Fibroblast of the aortic adventitia (primary cell): ENCODE results near the gene SPRED1. TPM values are rescaled to one million over a fixed set of nuclear protein-coding genes. Genes with fewer than 3 reads are reported as not detected.
A peak's percentile ranks its signal among the peaks of the same experiment; 100 is the strongest.

Experiments used
- DNase-seq: peaks from one replicate; pipeline ENCODE4 v3.0.0-alpha.2; 2010; ENCODE audit warnings: low read depth
- H3K4me3 ChIP-seq: 2 replicates; pipeline ENCODE4 v1.5.1; 2011; ENCODE audit warnings: low read depth, mild to moderate bottlenecking, control low read depth, low read length, moderate library complexity
- total RNA-seq: library from RNA; depleted of rRNA; stranded (reverse); fragments of >200 nt; gene quantifications from 2 replicates; pipeline ENCODE4 v1.2.3, GENCODE V29; 2012; ENCODE audit warnings: low replicate concordance
- TF ChIP-seq, protein P1 (sequence below): IDR thresholded peaks from 2 replicates; pipeline ENCODE4 v1.5.1; 2011; ENCODE audit warnings: mild to moderate bottlenecking, low read length, control low read depth, inconsistent platforms; ENCODE audit not compliant: insufficient read depth

Gene SPRED1
- total RNA-seq, 1 donor = 55.1 TPM

DNA sequence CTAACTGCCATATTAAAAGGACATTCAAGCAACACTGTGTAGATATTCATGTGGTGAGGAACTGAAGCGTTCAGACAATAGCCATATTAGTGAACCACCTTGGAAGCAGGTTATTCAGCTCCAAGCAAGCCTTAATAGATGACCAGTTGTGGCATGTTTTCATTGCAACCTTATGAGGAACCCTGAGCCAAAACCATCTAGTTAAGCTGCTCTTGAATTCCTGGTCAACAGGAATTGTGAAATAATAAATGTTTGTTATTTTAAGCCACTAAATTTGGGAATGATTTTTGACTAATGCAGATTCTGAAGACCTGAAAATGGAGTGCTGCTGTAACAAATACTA lies 73.0 kb downstream of the SPRED1 start:
- no peak overlapping the region for H3K4me3 ChIP-seq
- peak; percentile 25 for DNase-seq
- TF ChIP-seq, protein P1, sequence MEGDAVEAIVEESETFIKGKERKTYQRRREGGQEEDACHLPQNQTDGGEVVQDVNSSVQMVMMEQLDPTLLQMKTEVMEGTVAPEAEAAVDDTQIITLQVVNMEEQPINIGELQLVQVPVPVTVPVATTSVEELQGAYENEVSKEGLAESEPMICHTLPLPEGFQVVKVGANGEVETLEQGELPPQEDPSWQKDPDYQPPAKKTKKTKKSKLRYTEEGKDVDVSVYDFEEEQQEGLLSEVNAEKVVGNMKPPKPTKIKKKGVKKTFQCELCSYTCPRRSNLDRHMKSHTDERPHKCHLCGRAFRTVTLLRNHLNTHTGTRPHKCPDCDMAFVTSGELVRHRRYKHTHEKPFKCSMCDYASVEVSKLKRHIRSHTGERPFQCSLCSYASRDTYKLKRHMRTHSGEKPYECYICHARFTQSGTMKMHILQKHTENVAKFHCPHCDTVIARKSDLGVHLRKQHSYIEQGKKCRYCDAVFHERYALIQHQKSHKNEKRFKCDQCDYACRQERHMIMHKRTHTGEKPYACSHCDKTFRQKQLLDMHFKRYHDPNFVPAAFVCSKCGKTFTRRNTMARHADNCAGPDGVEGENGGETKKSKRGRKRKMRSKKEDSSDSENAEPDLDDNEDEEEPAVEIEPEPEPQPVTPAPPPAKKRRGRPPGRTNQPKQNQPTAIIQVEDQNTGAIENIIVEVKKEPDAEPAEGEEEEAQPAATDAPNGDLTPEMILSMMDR = no peak

GRCh38 chr15:38332711-38333110 lies 80.1 kb downstream of the SPRED1 start:
- DNase-seq = no peak
- no peak overlapping the region for H3K4me3 ChIP-seq
- TF ChIP-seq, protein P1 = no peak

GRCh38 chr15:38335116-38335515 lies 82.5 kb downstream of the SPRED1 start:
- DNase-seq = no peak
- TF ChIP-seq, protein P1 = no peak
- H3K4me3 ChIP-seq = no peak overlapping the region

- TF ChIP-seq, protein P1 = no peak
- no peak overlapping the region for H3K4me3 ChIP-seq
- no peak for DNase-seq
Observed at GRCh38 chr15:38344351-38344750, 91.7 kb downstream of the SPRED1 start.

- TF ChIP-seq, protein P1 = no peak
- no peak overlapping the region for H3K4me3 ChIP-seq
- DNase-seq = no peak
Observed at GRCh38 chr15:38349251-38349650, 96.6 kb downstream of the SPRED1 start.

DNA sequence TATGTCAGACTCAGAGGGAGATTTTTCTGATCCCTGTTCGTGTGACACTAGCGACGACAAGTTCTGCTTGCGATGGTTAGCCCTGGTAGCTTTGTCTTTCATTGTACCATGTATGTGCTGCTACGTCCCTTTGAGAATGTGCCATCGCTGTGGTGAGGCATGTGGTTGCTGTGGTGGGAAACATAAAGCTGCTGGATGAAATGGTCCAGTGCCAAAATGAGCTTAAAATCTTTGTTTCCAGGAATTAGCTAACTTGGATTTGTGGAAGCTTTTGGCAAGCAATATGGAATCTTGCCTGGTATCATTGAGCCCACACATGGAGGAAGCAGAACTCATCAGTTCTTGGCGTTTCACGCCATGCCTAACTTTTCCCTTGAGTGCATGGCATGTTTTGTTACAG lies 98.8 kb downstream of the SPRED1 start:
- no peak overlapping the region for H3K4me3 ChIP-seq
- TF ChIP-seq, protein P1 = no peak
- peak; percentile 25 for DNase-seq

DNA sequence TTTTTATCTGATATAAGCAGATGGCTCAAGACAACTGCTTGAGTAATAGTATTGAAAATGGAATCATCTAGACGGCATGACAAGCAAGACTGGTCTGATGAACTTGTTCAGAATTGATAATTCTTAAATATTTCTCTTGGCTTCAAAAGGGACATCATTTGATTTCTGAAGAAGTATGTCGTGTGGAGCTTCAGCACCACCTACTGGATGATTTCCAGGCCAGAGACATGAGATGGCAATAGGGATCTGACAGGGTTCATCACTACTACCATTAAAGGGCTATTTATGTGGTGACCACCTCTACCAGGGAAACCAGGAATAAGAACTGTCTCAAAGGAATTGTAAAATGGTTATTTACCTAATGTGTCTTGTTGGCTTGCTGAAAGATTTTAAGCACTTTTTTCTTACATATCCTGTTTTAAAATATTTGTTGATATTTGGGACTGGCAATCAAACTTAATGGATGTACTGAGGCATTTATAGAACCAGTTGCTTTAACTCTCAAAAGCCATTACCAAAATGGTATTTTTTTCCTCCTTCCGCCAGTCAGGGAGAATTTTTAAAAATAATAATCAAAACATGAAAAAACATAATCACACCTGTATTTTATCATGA lies 101.8 kb downstream of the SPRED1 start:
- H3K4me3 ChIP-seq = no peak overlapping the region
- TF ChIP-seq, protein P1 = peak; percentile 75
- peak; percentile 79 for DNase-seq
